K562 (cell line): ENCODE data around the gene NDOR1. TPM values are rescaled to one million over a fixed set of nuclear protein-coding genes. Genes with fewer than 3 reads are reported as not detected.

Experiments
- ATAC-seq: fragments of 200-7000 bp; cut with Tn5 transposase; 3 replicates; pipeline ENCODE4 v1.9.1; 2020; ENCODE audit warnings: moderate library complexity
- BruUV-seq: library from RNA; stranded (reverse); fragments of 400-500 nt; replicated peaks from 2 replicates; lab custom pipeline; 2021; lab: Mats Ljungman, UMichigan
- CTCF ChIA-PET: fragments of 300-600 bp; formaldehyde crosslinking; extraction: SDS; loops from one replicate; lab custom pipeline; 2021; ENCODE audit warnings: low intra/inter-chr PET ratio; lab: Yijun Ruan, JAX
- POLR2A ChIA-PET: fragments of 300-600, 350-650 bp; sonication (Branson Sonifier 250); formaldehyde crosslinking; extraction: SDS; loops from one replicate; lab custom pipeline; 2021; ENCODE audit warnings: antibody characterized with exemption, inconsistent platforms; lab: Yijun Ruan, JAX
- DNase-seq, 4 experiments: peaks; one replicate each; pipeline versions ENCODE4 v3.0.0 to v3.0.0-alpha.2; 2011 to 2018; ENCODE audit warnings: low spot score in 3 of 4, mixed read lengths in 3 of 4; ENCODE audit errors: extremely low read depth in 1 of 4
- FAIRE-seq: peaks from 2 replicates; lab custom pipeline; 2011; peaks lifted over from hg19 to GRCh38; lab: Jason Lieb, UNC
- H2AFZ ChIP-seq: 2 replicates; pipeline ENCODE4 v1.6.0; 2011; ENCODE audit warnings: low read depth, low read length, control low read depth, inconsistent platforms
- H3K27ac ChIP-seq: fragments of 200-600 bp; 3 replicates; pipeline ENCODE4 v1.8.0; 2011; ENCODE audit warnings: low read depth, mild to moderate bottlenecking, control low read depth, inconsistent platforms, low read length, moderate library complexity, mixed read lengths; ENCODE audit errors: extremely low read depth
- H3K27me3 ChIP-seq, 2 experiments: fragments of 300-600 bp in 1 of 2; 2 replicates in 1 of 2; 3 replicates in 1 of 2; pipeline versions ENCODE4 v1.6.0 to v1.8.0; 2011; ENCODE audit warnings: inconsistent platforms in 2 of 2, low read length in 2 of 2, mild to moderate bottlenecking in 1 of 2, mixed read lengths in 1 of 2, moderate library complexity in 1 of 2; ENCODE audit not compliant: control insufficient read depth in 2 of 2, insufficient read depth in 2 of 2
- H3K36me3 ChIP-seq: fragments of 300-600 bp; 3 replicates; pipeline ENCODE4 v1.8.0; 2011; ENCODE audit warnings: mild to moderate bottlenecking, low read length, inconsistent platforms; ENCODE audit not compliant: control insufficient read depth, insufficient read depth
- H3K4me1 ChIP-seq, 2 experiments: fragments of 200-600 bp in 1 of 2; replicated peaks in 1 of 2; 2 replicates in 1 of 2; 3 replicates in 1 of 2; pipeline versions ENCODE4 v1.5.1 to v1.8.0; 2011; ENCODE audit warnings: inconsistent platforms in 2 of 2, low read length in 2 of 2, mild to moderate bottlenecking in 1 of 2, mixed read lengths in 1 of 2, moderate library complexity in 1 of 2; ENCODE audit not compliant: control insufficient read depth in 2 of 2, insufficient read depth in 2 of 2
- H3K4me2 ChIP-seq: 2 replicates; pipeline ENCODE4 v1.6.1; 2011; ENCODE audit warnings: low read length, control low read depth, inconsistent platforms, mixed read lengths; ENCODE audit not compliant: insufficient read depth
- H3K4me3 ChIP-seq: fragments of 200-600 bp; sonication (generic), shearing (Covaris generic); 2 replicates; pipeline ENCODE4 v1.5.1; 2016; ENCODE audit warnings: control low read depth, inconsistent platforms
- H3K79me2 ChIP-seq: fragments of 200-600 bp; 3 replicates; pipeline ENCODE4 v1.8.0; 2011; ENCODE audit warnings: low read length, inconsistent platforms; ENCODE audit not compliant: control insufficient read depth, insufficient read depth
- H3K9ac ChIP-seq, 2 experiments: 2 replicates each; pipeline versions ENCODE4 v1.6.0 to v1.6.1; 2011; ENCODE audit warnings: low read depth in 2 of 2, low read length in 2 of 2, control low read depth in 1 of 2, inconsistent platforms in 1 of 2, mild to moderate bottlenecking in 1 of 2, mixed read lengths in 1 of 2; ENCODE audit not compliant: insufficient read depth in 1 of 2
- H3K9me1 ChIP-seq: one replicate; pipeline ENCODE4 v1.6.0; 2011; ENCODE audit warnings: inconsistent platforms, mild to moderate bottlenecking, low read length, moderate library complexity; ENCODE audit not compliant: control insufficient read depth, insufficient read depth
- H3K9me3 ChIP-seq: replicated peaks from 2 replicates; pipeline ENCODE4 v1.5.1; 2011; ENCODE audit warnings: low read depth, low read length, inconsistent platforms; ENCODE audit not compliant: control insufficient read depth, insufficient read depth
- H4K20me1 ChIP-seq: replicated peaks from 2 replicates; pipeline ENCODE4 v1.6.1; 2011; ENCODE audit warnings: low read length, inconsistent platforms, mixed read lengths; ENCODE audit not compliant: control insufficient read depth, insufficient read depth
- ASH1L ChIP-seq: fragments of 450-650 bp; IDR thresholded peaks from 2 replicates; pipeline ENCODE4 v1.6.1; 2018; ENCODE audit warnings: borderline replicate concordance, mild to moderate bottlenecking, low read depth; ENCODE audit not compliant: partially characterized antibody
- CSDE1 ChIP-seq, 2 experiments: fragments of 450-650 bp; IDR thresholded peaks; 2 replicates each; pipeline ENCODE4 v1.6.1; 2016; ENCODE audit warnings: mild to moderate bottlenecking in 1 of 2
- ELK3 ChIP-seq: fragments of 450-650 bp; formaldehyde crosslinking; IDR thresholded peaks from 2 replicates; pipeline ENCODE4 v1.4.0; 2020; ENCODE audit warnings: mild to moderate bottlenecking
- FOXP1 ChIP-seq: sonication (generic); formaldehyde crosslinking; IDR thresholded peaks from 2 replicates; pipeline ENCODE4 v1.8.0; 2022; ENCODE audit warnings: mild to moderate bottlenecking, missing genetic modification reagents
- GTF2A2 ChIP-seq: IDR thresholded peaks from 2 replicates; pipeline ENCODE4 v1.6.1; 2016; ENCODE audit warnings: mild to moderate bottlenecking, missing genetic modification characterization, missing compliant biosample characterization
- HDAC3 ChIP-seq: fragments of 450-650 bp; IDR thresholded peaks from 2 replicates; pipeline ENCODE4 v1.6.1; 2018; ENCODE audit warnings: borderline replicate concordance, mild to moderate bottlenecking, moderate library complexity; ENCODE audit not compliant: partially characterized antibody
- HDAC6 ChIP-seq: IDR thresholded peaks from 2 replicates; pipeline ENCODE4 v1.6.1; 2012; ENCODE audit warnings: low read depth, mild to moderate bottlenecking, control low read depth, inconsistent platforms, low read length, moderate library complexity
- KAT7 ChIP-seq: sonication (generic); formaldehyde crosslinking; IDR thresholded peaks from 2 replicates; pipeline ENCODE4 v1.8.0; 2022; ENCODE audit warnings: missing genetic modification reagents, mild to moderate bottlenecking, borderline replicate concordance
- SAP30 ChIP-seq: fragments of 200-600 bp; sonication (generic); IDR thresholded peaks from 2 replicates; pipeline ENCODE4 v1.6.1; 2012; ENCODE audit warnings: borderline replicate concordance, low read depth, mild to moderate bottlenecking, moderate library complexity, low read length, control low read depth, inconsistent platforms; ENCODE audit not compliant: insufficient read depth, poor library complexity, severe bottlenecking
- SIRT6 ChIP-seq: IDR thresholded peaks from one replicate; pipeline ENCODE4 v1.6.1; 2012; ENCODE audit warnings: low read depth, mild to moderate bottlenecking, control low read depth, inconsistent platforms, low read length, moderate library complexity
- SMAD4 ChIP-seq: fragments of 250-450 bp; sonication (Bioruptor Pico); conservative IDR thresholded peaks from 2 replicates; pipeline ENCODE4 v1.8.0; 2021; ENCODE audit warnings: inconsistent platforms, mild to moderate bottlenecking, moderate library complexity
- SREBF1 ChIP-seq: fragments of 150-350 bp; IDR thresholded peaks from 2 replicates; pipeline ENCODE4 v1.6.1; 2014; ENCODE audit warnings: antibody characterized with exemption, low read depth, low read length, borderline replicate concordance
- TEAD2 ChIP-seq: fragments of 450-650 bp; IDR thresholded peaks from 2 replicates; pipeline ENCODE4 v1.6.1; 2016; ENCODE audit warnings: missing genetic modification characterization, control low read depth, missing compliant biosample characterization
- ZFP30 ChIP-seq: fragments of 250-450 bp; sonication (Bioruptor Pico); IDR thresholded peaks from 2 replicates; pipeline ENCODE4 v1.8.0; 2022; ENCODE audit warnings: moderate library complexity, mild to moderate bottlenecking, inconsistent platforms, borderline replicate concordance
- ZHX1 ChIP-seq: fragments of 150-350 bp; conservative IDR thresholded peaks from 2 replicates; pipeline ENCODE4 v1.6.1; 2014; ENCODE audit warnings: low read length
- ZNF133 ChIP-seq: fragments of 250-450 bp; sonication (Bioruptor Pico); IDR thresholded peaks from 2 replicates; pipeline ENCODE4 v1.4.0; 2020; ENCODE audit warnings: mild to moderate bottlenecking
- ZNF431 ChIP-seq: sonication (generic); formaldehyde crosslinking; IDR thresholded peaks from 2 replicates; pipeline ENCODE4 v1.8.0; 2022; ENCODE audit warnings: mild to moderate bottlenecking, missing genetic modification reagents
- ZNF75A ChIP-seq: fragments of 450-650 bp; formaldehyde crosslinking; IDR thresholded peaks from 2 replicates; pipeline ENCODE4 v1.4.0; 2020; ENCODE audit warnings: mild to moderate bottlenecking
- WGBS: fragments of 100-300 bp; shearing (Covaris generic); methylation state at CpG from one replicate; pipeline ENCODE4 v1.1.6; 2016; ENCODE audit warnings: low coverage, mixed read lengths; ENCODE audit not compliant: insufficient coverage; ENCODE audit errors: missing lambda C conversion rate; 5-methylcytosine and 5-hydroxymethylcytosine counted together
- in situ Hi-C: fragments of 300-500 bp; cut with MboI; formaldehyde crosslinking; loops from 4 replicates; pipeline ENCODE4 v1.15.0; 2018; ENCODE audit warnings: inconsistent platforms, mixed read lengths
- intact Hi-C: fragments of 100-400 bp; cut with micrococcal nuclease; formaldehyde crosslinking; loops from 2 replicates; pipeline ENCODE4 v1.14.2; 2022
- polyA plus RNA-seq, 8 experiments: library from polyadenylated mRNA; depleted of rRNA in 4 of 8; stranded (reverse) in 5 of 8; unstranded in 3 of 8; fragments of >200 nt; fragmentation: Nextera tagmentation in 2 of 8; fragmentation: Illumina TruSeq in 1 of 8; extraction: Ambion mirVana in 2 of 8; extraction: Trizol in 1 of 8; gene quantifications; 2 replicates each; pipeline versions ENCODE4 v1.2.1 to v1.2.3, GENCODE V29; 2011 to 2014; ENCODE audit warnings: inconsistent platforms in 1 of 8, missing spikeins in 1 of 8
- total RNA-seq, 7 experiments: library from RNA; depleted of rRNA in 6 of 7; stranded (reverse); fragments of >200 nt in 6 of 7; fragmentation: Illumina TruSeq in 2 of 7; extraction: Trizol in 2 of 7; gene quantifications; 2 replicates each; pipeline versions ENCODE4 v1.2.1 to v1.2.3, GENCODE V29; 2011 to 2021; ENCODE audit warnings: low replicate concordance in 1 of 7

Gene NDOR1
- total and polyA plus RNA-seq, 9 of the 15 experiments (the other 6 are each of a cell fraction or from before 2014, with no cell fraction given): 0.06 to 36.9 (median 6.9) TPM

- H3K27ac ChIP-seq: peak within 1 kb of the TSS; percentile 84
- ChIA-PET POLR2A (interaction anchor here (0.6 to 8.3 kb wide), 8 partner anchors 12 to 395 kb away, joined by 3 to 221 read pairs (median 4); partner anchors contain the start of gene TUBB4B), CTCF (interaction anchor here (1.1 kb wide), 1 partner anchor 18 kb away, joined by 3 read pairs; no protein-coding TSS in a partner anchor)
- ATAC-seq (peak; percentile 82), FAIRE-seq (peak; percentile 77), DNase-seq (peak; percentile 94 to 99 (median 98))
- H3K9ac ChIP-seq: peak within 1 kb of the TSS; percentile 90 to 95
- H3K36me3 ChIP-seq: peaks cover 29% of the 10 kb centered on the region
- intact Hi-C loops: loop anchor here (2.0 kb wide), 2 partner anchors 14 to 22 kb away; partner anchors contain the start of genes TOR4A and TUBB4B
- peak within 1 kb of the TSS; percentile 97 for H3K4me2 ChIP-seq
- no peaks in the 10 kb centered on the region for H3K27me3 ChIP-seq
- WGBS: under 1% methylated on average over 68 of the region's 105 CpGs
- H3K4me3 ChIP-seq: peak within 1 kb of the TSS; percentile 100
- peaks cover 39% of the 10 kb centered on the region for H3K79me2 ChIP-seq
- peak within 1 kb of the TSS; percentile 91 for H2AFZ ChIP-seq
- no peaks in the 10 kb centered on the region for H3K9me3 ChIP-seq
- BruUV-seq: TSS peak; percentile 84
- peaks cover 13 to 68% of the 10 kb centered on the region in 2 experiments for H3K4me1 ChIP-seq
- in situ Hi-C loops: no loop called here
- H4K20me1 ChIP-seq: no peaks in the 10 kb centered on the region; the same call in 1 of the 2 replicates
- H3K9me1 ChIP-seq: no peaks in the 10 kb centered on the region
- TF ChIP-seq SIRT6: no peak
- TF ChIP-seq ZFP30: no peak
- no peak for TF ChIP-seq ASH1L
- TF ChIP-seq KAT7 (CRISPR knock-in tag): no peak; the same call in 1 of the 2 replicates
- no peak for TF ChIP-seq CSDE1 (IDR thresholded peaks at IDR 0.05)
- no peak for TF ChIP-seq ZNF75A (CRISPR knock-in tag)
- no peak for TF ChIP-seq GTF2A2 (tag)
- no peak for TF ChIP-seq ZNF133
- no peak for TF ChIP-seq ZHX1
- no peak for TF ChIP-seq HDAC6
- TF ChIP-seq TEAD2 (tag): no peak
- TF ChIP-seq FOXP1 (CRISPR knock-in tag): peak; percentile 46; the same call in 1 of the 2 replicates
- TF ChIP-seq SREBF1: no peak
- peak; percentile 60 for TF ChIP-seq SAP30
- peak; percentile 81 for TF ChIP-seq SMAD4 (CRISPR knock-in tag)
- no peak for TF ChIP-seq HDAC3
- TF ChIP-seq ZNF431 (CRISPR knock-in tag): no peak
- TF ChIP-seq ELK3 (CRISPR knock-in tag): no peak
Measured at GRCh38 chr9:137254624-137255447, 49.3 kb downstream of the NDOR1 start, which contains the start of gene NELFB. Gene NELFB, plus strand, starts transcription at chr9:137255327.
